Thymus (tissue), 11 donors: ENCODE results near the gene PDE9A. TPM values are rescaled to one million over a fixed set of nuclear protein-coding genes. Genes with fewer than 3 reads are reported as not detected.

ENCODE experiments used
- DNase-seq, 9 donors: peaks; one replicate each; pipeline ENCODE4 v3.0.0-alpha.2; 2013; ENCODE audit warnings: low spot score in 9 of 9, low read depth in 6 of 9, missing footprints in 1 of 9
- H3K27ac ChIP-seq, 2 donors: one replicate each; pipeline ENCODE4 v1.5.1; 2013; ENCODE audit warnings: control low read depth in 1 of 2, low read depth in 1 of 2, low read length in 1 of 2, mild to moderate bottlenecking in 1 of 2, moderate library complexity in 1 of 2
- H3K27me3 ChIP-seq, 2 donors: one replicate each; pipeline ENCODE4 v1.5.1; 2013; ENCODE audit warnings: low read length in 1 of 2; ENCODE audit not compliant: control insufficient read depth in 2 of 2, insufficient read depth in 1 of 2
- H3K36me3 ChIP-seq, 2 donors: one replicate each; pipeline ENCODE4 v1.5.1; 2013; ENCODE audit warnings: low read length in 1 of 2, mild to moderate bottlenecking in 1 of 2, moderate library complexity in 1 of 2; ENCODE audit not compliant: control insufficient read depth in 2 of 2, insufficient read depth in 2 of 2
- H3K4me1 ChIP-seq, 2 donors: one replicate each; pipeline ENCODE4 v1.5.1; 2013; ENCODE audit warnings: low read length in 2 of 2; ENCODE audit not compliant: control insufficient read depth in 2 of 2, insufficient read depth in 2 of 2
- H3K4me3 ChIP-seq, 2 donors: one replicate each; pipeline ENCODE4 v1.5.1; 2013; ENCODE audit warnings: low read length in 2 of 2, control low read depth in 1 of 2, mild to moderate bottlenecking in 1 of 2
- H3K9me3 ChIP-seq, 2 donors: one replicate each; pipeline ENCODE4 v1.5.1; 2013; ENCODE audit warnings: low read length in 1 of 2, mild to moderate bottlenecking in 1 of 2; ENCODE audit not compliant: control insufficient read depth in 2 of 2, insufficient read depth in 1 of 2
- whole genome bisulfite sequencing: extraction: QIAGEN DNeasy Blood & Tissue Kit; methylation state at CpG from one replicate; pipeline ENCODE4 v1.1.7; 2013; 5-methylcytosine and 5-hydroxymethylcytosine counted together
- polyA plus RNA-seq: library from polyadenylated mRNA; stranded (reverse); fragments of 200-250 nt; gene quantifications from one replicate; pipeline ENCODE4 v1.2.3, GENCODE V29; 2013
- total RNA-seq: library from RNA; stranded (reverse); fragments of 120-200 nt; gene quantifications from one replicate; pipeline ENCODE4 v1.2.4, GENCODE V29; 2013
- donor health status: healthy.

Gene PDE9A
- total and polyA plus RNA-seq, 2 donors, result 8.2 to 14.5 TPM

DNA sequence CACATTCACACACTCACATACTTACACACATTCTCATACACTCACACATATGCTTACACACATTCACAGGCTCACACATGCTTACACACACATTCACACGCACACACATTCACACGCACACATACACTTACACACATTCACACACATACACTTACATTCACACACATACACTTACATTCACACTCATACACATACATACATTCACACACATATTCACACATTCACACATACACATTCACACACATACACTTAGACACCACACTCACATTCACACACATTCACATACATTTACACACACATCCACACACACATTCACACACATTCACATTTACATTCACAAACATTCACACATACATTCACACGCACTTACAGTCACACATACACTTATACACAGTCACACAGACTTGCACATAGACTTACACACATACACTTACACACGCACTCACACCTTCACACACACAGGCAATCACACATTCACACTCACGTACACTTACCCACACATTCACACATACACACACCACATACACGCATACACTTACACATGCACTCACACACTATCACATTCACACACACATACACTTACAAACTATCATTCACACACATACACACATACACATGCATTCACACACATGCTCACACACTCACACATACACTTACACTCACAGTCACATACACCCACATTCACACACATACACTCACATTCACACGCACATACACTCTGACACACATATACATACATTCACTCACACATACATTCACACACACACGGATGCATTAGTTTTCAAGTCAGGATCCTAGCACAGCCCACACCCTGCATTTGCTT lies 16.8 kb downstream of the PDE9A start:
- H3K9me3 ChIP-seq, result peaks cover 0 to 9% of the 10 kb centered on the region in 2 donors
- H3K4me3 ChIP-seq, result no peak overlapping the region
- DNase-seq, result no peak
- peaks cover 0 to 4% of the 10 kb centered on the region in 2 donors for H3K36me3 ChIP-seq
- peaks cover 14 to 83% of the 10 kb centered on the region in 2 donors for H3K4me1 ChIP-seq
- WGBS, result 77% methylated on average over 8 of the region's 8 CpGs
- peak overlapping the region in 1 of 2 donors; percentile 10 for H3K27ac ChIP-seq
- H3K27me3 ChIP-seq, result no peaks in the 10 kb centered on the region

DNA sequence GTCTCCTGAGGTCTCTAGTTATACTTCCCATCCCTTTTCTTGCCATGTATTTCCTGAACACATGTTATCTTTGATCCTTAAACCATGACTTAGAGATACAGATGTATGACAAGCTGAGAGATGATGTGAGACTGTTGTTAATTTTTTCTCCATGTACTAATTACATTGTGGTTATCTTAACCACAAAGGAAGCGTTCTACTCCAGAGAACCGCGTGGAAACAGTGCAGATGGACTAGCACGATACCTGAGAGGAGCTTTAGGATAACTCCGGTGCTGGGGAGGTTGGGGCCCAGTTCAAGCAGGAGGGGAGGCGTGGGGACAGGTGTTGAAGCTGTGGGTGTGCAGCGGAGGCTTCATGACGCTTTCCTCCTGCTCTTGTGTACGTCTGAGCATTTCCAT lies 17.5 kb downstream of the PDE9A start:
- 2% methylated on average over 9 of the region's 9 CpGs for WGBS
- peak in 2 of 9 donors; percentile 30 to 65 for DNase-seq
- H3K36me3 ChIP-seq, result peaks cover 0 to 4% of the 10 kb centered on the region in 2 donors
- no peak overlapping the region for H3K4me3 ChIP-seq
- peak overlapping the region in 1 of 2 donors; percentile 10 for H3K27ac ChIP-seq
- peaks cover 0 to 6% of the 10 kb centered on the region in 2 donors for H3K9me3 ChIP-seq
- H3K27me3 ChIP-seq, result no peaks in the 10 kb centered on the region
- H3K4me1 ChIP-seq, result peaks cover 14 to 77% of the 10 kb centered on the region in 2 donors

DNA sequence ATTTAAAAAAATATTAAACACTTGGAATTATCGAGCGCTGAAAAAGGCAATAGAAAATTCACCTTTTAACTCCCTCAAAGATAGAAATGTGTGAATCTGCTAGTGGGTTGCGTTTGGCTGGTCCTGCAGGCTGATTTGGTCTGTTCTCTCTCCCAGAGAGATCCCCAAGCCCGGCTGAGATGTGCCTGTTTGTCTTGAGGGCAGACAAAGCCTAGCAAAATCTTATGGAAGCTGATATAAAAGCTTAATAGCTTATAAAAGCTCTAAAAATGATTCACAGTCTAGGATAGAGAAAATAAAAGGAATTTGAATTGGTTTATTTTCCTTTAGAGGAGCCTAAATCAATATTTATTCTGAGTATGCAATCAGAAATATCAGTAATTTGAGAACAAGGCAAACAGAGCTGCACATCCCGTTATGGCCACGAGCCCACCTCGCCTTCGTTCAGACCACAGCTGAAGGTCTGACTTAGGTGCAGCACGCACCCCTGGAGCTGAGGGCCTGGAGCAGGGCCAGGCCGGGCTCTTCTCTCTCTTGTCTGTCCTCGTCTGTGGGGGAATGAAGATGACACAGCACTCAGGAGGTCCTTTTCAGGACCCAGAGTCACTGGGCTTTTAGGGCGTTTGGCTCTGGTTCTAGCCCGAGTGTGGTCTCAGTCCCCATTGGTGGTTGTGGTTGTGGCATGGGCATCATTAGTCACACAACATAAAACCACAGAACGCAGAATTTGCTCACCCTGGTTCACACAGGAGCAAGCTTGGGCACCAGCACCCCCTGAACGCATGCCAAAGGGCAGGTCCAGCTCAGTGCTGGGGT lies 18.6 kb downstream of the PDE9A start:
- Histone ChIP-seq H3K36me3 (peaks cover 0 to 4% of the 10 kb centered on the region in 2 donors), H3K9me3 (peaks cover 0 to 4% of the 10 kb centered on the region in 2 donors), H3K4me3 (no peak overlapping the region), H3K27ac (no peak overlapping the region), H3K27me3 (no peaks in the 10 kb centered on the region), H3K4me1 (peaks cover 14 to 68% of the 10 kb centered on the region in 2 donors)
- DNase-seq, result no peak
- WGBS, result 64% methylated on average over 15 of the region's 15 CpGs

DNA sequence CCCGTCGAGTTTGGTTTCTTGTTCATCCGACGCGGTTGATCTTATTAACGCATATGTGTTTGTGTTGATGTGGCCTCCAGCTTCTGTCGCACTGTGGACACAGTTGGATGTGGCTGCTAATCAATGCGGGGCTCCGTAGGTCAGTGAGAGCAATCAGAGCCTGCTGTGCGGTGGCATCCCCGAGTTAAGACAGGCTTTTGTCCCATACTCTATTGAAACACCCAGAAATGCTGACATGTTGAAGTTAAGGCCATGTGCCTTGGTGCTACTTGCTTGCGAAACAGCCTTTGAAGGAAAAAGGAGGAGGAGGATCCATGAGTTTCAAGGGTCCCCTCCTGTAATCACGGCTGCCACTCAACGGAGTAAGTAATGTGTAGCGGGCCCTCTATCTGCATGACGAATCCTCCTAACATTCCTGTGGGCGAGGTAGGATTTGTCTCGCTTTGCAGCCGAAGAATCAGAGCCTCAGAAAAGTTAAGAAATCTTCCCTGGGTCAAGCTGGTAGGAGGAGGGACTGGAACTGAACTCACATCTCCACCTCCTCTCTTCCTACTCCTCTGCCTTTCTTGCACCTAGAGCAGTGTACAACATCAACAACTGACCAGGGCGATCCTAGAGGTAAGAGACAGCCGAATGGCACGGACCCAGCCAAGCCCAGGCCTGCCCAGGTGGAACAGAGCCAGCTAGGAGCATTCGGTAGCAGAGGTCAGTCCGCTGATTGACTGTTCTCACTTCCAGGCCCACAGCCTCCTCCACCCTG lies 19.5 kb downstream of the PDE9A start:
- no peak overlapping the region for H3K27ac ChIP-seq

DNA sequence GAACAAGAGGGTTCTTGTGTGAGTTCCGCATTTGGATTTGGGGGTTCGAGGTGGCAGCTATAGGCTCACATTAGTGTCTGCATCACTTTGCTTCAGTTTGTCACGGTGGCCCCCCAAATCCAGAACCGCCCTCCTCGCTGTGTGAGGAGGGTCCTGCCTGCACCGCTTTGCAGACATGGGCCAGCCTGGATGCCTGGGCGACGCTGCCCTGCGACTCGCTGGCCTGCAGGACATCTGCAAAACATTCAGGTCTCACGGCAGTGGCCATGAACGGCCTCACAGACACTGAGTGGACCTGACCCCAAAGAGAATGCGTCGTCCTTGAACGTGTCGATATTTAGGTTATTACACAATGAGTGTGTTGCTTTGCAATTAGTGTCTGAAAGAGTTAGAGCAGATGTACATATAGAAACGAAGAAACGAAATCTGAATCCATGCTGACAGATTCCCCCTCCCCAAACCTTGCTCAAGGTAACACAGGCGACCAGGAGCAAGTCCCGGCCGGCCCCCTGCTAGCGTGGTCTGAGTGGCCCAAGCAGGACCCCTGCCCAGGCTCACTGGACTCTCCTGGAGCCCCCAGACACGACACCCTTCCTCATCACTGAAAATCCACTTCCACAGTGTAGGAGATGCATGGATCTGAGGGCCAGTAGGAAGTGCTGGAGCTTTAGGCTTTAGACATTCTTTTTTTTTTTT lies 20.4 kb downstream of the PDE9A start:
- Histone ChIP-seq H3K36me3 (peaks cover 0 to 4% of the 10 kb centered on the region in 2 donors), H3K27ac (peak overlapping the region in 1 of 2 donors; percentile 65), H3K4me3 (no peak overlapping the region), H3K4me1 (peaks cover 21 to 67% of the 10 kb centered on the region in 2 donors), H3K9me3 (peaks cover 0 to 4% of the 10 kb centered on the region in 2 donors), H3K27me3 (no peaks in the 10 kb centered on the region)
- WGBS, result 97% methylated on average over 23 of the region's 23 CpGs
- no peak for DNase-seq

More for the DNA sequence above, 19.5 kb downstream of the PDE9A start:
- H3K36me3 ChIP-seq, result peaks cover 0 to 4% of the 10 kb centered on the region in 2 donors
- 96% methylated on average over 24 of the region's 24 CpGs for WGBS
- H3K4me1 ChIP-seq, result peaks cover 17 to 66% of the 10 kb centered on the region in 2 donors
- no peaks in the 10 kb centered on the region for H3K27me3 ChIP-seq
- H3K4me3 ChIP-seq, result no peak overlapping the region
- H3K9me3 ChIP-seq, result peaks cover 0 to 4% of the 10 kb centered on the region in 2 donors
- DNase-seq, result no peak

DNA sequence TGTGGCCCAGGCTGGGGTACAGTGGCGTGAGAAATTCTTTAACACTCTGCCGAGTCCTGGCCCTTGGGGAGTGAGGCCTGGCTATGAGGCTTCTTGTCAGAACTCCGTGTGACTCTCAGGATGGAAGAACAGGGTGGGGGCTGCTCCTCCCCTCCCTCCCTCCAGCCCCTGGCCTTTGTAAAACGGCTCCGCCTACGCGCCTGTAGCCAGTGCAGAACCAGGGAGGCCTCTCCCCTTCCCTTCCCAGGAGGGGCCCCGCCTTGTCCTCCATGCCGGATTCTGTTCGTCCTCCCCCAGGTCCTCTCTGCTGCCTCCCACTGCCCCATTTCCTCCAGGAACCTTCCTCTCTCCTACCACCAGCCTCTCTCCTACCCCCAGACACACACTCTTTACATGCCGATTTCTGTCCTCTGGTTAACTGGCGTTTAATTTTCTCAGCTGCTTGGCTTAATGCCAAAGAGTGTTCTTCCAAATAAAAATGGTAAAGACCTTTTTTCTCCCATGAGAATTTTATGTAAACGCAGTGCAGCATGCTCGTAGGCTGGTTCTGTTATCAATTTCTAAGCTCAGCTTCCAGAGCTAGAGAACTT lies 21.0 kb downstream of the PDE9A start:
- DNase-seq, result peak in 1 of 9 donors; percentile 42
- Histone ChIP-seq H3K4me3 (no peak overlapping the region), H3K4me1 (peaks cover 21 to 67% of the 10 kb centered on the region in 2 donors), H3K9me3 (no peaks in the 10 kb centered on the region), H3K36me3 (peaks cover 0 to 4% of the 10 kb centered on the region in 2 donors), H3K27me3 (no peaks in the 10 kb centered on the region), H3K27ac (peak overlapping the region in 1 of 2 donors; percentile 65)
- 69% methylated on average over 14 of the region's 14 CpGs for WGBS

DNA sequence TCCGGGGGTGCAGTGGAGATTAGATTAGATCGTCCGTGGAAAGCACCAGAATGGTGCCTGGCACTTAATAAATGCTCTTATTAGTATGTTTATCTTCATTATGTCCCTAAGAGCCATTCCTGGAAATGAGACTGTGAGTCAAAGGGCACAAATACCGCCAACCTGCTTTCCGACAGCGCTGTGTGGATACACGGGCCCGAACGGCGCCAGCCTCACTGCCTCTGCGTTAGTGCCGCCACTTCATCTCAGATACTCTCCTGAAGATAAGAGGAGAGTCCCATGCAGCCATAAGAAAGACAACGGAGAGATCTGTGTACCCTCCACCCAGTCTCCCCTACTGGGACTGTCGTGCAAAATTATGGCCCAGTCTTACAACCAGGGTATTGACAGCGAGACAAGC lies 22.0 kb downstream of the PDE9A start:
- Histone ChIP-seq H3K27ac (no peak overlapping the region), H3K4me3 (no peak overlapping the region), H3K36me3 (peaks cover 0 to under 1% of the 10 kb centered on the region in 2 donors), H3K9me3 (no peaks in the 10 kb centered on the region), H3K4me1 (peaks cover 24 to 72% of the 10 kb centered on the region in 2 donors), H3K27me3 (no peaks in the 10 kb centered on the region)
- DNase-seq, result no peak
- WGBS, result 94% methylated on average over 15 of the region's 15 CpGs

DNA sequence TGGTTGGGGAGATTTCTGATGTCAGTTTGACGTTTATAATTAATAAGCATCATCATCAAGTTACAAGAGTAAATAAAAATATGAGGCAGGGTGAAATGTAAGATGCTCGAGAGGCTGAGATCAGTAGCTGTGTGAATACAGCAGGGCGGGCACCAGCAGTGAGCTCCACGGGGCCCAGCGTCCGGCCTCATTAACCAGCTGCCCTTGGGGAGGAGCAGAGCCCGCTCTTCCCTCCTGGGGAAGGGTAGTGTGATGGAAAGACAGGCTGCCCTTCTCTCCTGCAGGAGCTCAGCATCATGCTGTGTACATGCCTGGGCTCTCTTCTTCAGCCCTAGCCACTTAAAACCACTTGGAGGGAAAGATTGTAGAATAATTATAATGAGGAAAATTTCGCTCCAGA lies 23.4 kb downstream of the PDE9A start:
- H3K27me3 ChIP-seq, result no peaks in the 10 kb centered on the region
- over 99% methylated on average over 8 of the region's 8 CpGs for WGBS
- H3K4me1 ChIP-seq, result peaks cover 25 to 76% of the 10 kb centered on the region in 2 donors
- H3K36me3 ChIP-seq, result no peaks in the 10 kb centered on the region
- no peak overlapping the region for H3K4me3 ChIP-seq
- no peak overlapping the region for H3K27ac ChIP-seq
- no peak for DNase-seq
- no peaks in the 10 kb centered on the region for H3K9me3 ChIP-seq
